Measurements from ENCODE around the gene ZBTB8B. TPM values are rescaled to one million over a fixed set of nuclear protein-coding genes. Genes with fewer than 3 reads are reported as not detected.
A peak's percentile ranks its signal among the peaks of the same experiment; 100 is the strongest.
"Not testable (repeated sequence)": the region's sequence is repeated elsewhere in the genome, so short reads cannot be mapped to it uniquely, and the experiment has no call there.

Gene ZBTB8B
- total and polyA plus RNA-seq, 4 donors: under 0.01 to 0.09 (median 0.03) TPM

GRCh38 chr1:32454726-32455125 lies 10.1 kb upstream of the ZBTB8B start:
- WGBS, 2 donors: 40 to 60% methylated on average over 1 of the region's 1 CpG
- H3K4me3 ChIP-seq: no peak overlapping the region
- DNase-seq: peak in 1 of 3 donors; percentile 14
- H3K27ac ChIP-seq (ENCODE audit: low read depth in 1 of 2, low read length in 1 of 2): no peak overlapping the region
- H3K9me3 ChIP-seq (ENCODE audit: control insufficient read depth in 4 of 4, insufficient read depth in 3 of 4, low read length in 3 of 4): peaks cover 0 to 9% (median 7%) of the 10 kb centered on the region in 4 donors
- no peaks in the 10 kb centered on the region for H3K36me3 ChIP-seq (ENCODE audit: control insufficient read depth in 4 of 4, insufficient read depth in 4 of 4, low read length in 4 of 4)
- no peak for TF ChIP-seq CTCF (IDR thresholded peaks at IDR 0.05; ENCODE audit: control extremely low read depth, extremely low read depth)
- no peaks in the 10 kb centered on the region for H3K27me3 ChIP-seq (ENCODE audit: control insufficient read depth in 3 of 3, insufficient read depth in 3 of 3, low read length in 2 of 3)
- peaks cover 0 to 2% (median 0%) of the 10 kb centered on the region in 5 donors for H3K4me1 ChIP-seq (ENCODE audit: control insufficient read depth in 5 of 5, insufficient read depth in 5 of 5, low read length in 5 of 5)
- H3K9ac ChIP-seq (ENCODE audit: insufficient read depth in 1 of 2, low read length in 2 of 2): no peak overlapping the region
- no peak for ATAC-seq (ENCODE audit: insufficient read depth, low FRiP score)

DNA sequence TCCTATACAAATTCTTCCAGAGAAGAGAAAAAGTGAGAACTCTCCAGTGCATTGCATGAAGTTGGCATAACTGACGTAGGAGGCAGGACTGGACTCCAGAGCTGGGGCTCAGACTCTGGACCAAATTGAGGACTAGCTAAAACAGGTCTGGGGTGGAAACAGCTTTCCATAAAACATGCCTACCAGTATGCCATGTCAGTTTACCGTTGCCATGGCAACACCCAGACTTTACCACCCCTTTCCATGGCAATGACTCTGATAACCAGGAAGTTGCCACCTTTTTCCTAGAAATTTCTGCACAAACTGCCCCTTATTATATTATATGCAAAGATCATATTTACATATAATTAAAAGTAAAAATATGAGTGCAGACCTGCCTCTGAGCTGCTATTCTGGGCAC lies 8.9 kb upstream of the ZBTB8B start:
- no peak for ATAC-seq (ENCODE audit: insufficient read depth, low FRiP score)
- Histone ChIP-seq H3K27ac (ENCODE audit: low read depth in 1 of 2, low read length in 1 of 2) (no peak overlapping the region), H3K4me3 (no peak overlapping the region), H3K27me3 (ENCODE audit: control insufficient read depth in 3 of 3, insufficient read depth in 3 of 3, low read length in 2 of 3) (no peaks in the 10 kb centered on the region), H3K4me1 (ENCODE audit: control insufficient read depth in 5 of 5, insufficient read depth in 5 of 5, low read length in 5 of 5) (peaks cover 0 to 2% (median 0%) of the 10 kb centered on the region in 5 donors), H3K9me3 (ENCODE audit: control insufficient read depth in 4 of 4, insufficient read depth in 3 of 4, low read length in 3 of 4) (peaks cover 0 to 9% (median 7%) of the 10 kb centered on the region in 4 donors), H3K36me3 (ENCODE audit: control insufficient read depth in 4 of 4, insufficient read depth in 4 of 4, low read length in 4 of 4) (no peaks in the 10 kb centered on the region), H3K9ac (ENCODE audit: insufficient read depth in 1 of 2, low read length in 2 of 2) (no peak overlapping the region)
- WGBS, 2 donors: 95 to 96% methylated on average over 2 of the region's 2 CpGs
- DNase-seq: no peak
- TF ChIP-seq CTCF (IDR thresholded peaks at IDR 0.05; ENCODE audit: control extremely low read depth, extremely low read depth): no peak

DNA sequence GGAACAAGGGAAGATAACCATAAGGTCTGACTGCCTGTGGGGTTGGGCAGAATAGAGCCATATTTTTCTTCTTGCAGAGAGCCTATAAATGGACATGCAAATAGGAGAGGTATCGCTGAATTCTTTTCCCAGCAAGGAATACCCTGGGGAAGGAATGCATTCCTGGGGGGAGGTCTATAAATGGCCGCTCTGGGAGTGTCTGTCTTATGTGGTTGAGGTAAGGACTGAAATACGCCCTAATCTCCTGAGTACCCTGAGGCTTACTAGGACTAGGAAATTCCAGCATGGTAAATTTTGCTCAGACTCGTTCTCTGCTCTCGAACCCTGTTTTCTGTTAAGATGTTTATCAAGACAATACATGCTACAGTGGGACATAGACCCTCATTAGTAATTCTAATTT lies 6.1 kb upstream of the ZBTB8B start:
- H3K9ac ChIP-seq (ENCODE audit: insufficient read depth in 1 of 2, low read length in 2 of 2); ATAC-seq (ENCODE audit: insufficient read depth, low FRiP score); H3K4me3 ChIP-seq; H3K27ac ChIP-seq (ENCODE audit: low read depth in 1 of 2, low read length in 1 of 2); DNase-seq; H3K36me3 ChIP-seq (ENCODE audit: control insufficient read depth in 4 of 4, insufficient read depth in 4 of 4, low read length in 4 of 4); H3K4me1 ChIP-seq (ENCODE audit: control insufficient read depth in 5 of 5, insufficient read depth in 5 of 5, low read length in 5 of 5); H3K27me3 ChIP-seq (ENCODE audit: control insufficient read depth in 3 of 3, insufficient read depth in 3 of 3, low read length in 2 of 3); H3K9me3 ChIP-seq (ENCODE audit: control insufficient read depth in 4 of 4, insufficient read depth in 3 of 4, low read length in 3 of 4): not testable (repeated sequence)
- WGBS, 2 donors: 92 to 97% methylated on average over 5 of the region's 5 CpGs

- DNase-seq; ATAC-seq (ENCODE audit: insufficient read depth, low FRiP score): not testable (repeated sequence)
Measured at GRCh38 chr1:32462977-32463376, 1.9 kb upstream of the ZBTB8B start.

More at GRCh38 chr1:32462977-32463376, 1.9 kb upstream of the ZBTB8B start:
- H3K36me3 ChIP-seq (ENCODE audit: control insufficient read depth in 4 of 4, insufficient read depth in 4 of 4, low read length in 4 of 4); H3K27ac ChIP-seq (ENCODE audit: low read depth in 1 of 2, low read length in 1 of 2); H3K4me3 ChIP-seq; H3K27me3 ChIP-seq (ENCODE audit: control insufficient read depth in 3 of 3, insufficient read depth in 3 of 3, low read length in 2 of 3); H3K9ac ChIP-seq (ENCODE audit: insufficient read depth in 1 of 2, low read length in 2 of 2); H3K9me3 ChIP-seq (ENCODE audit: control insufficient read depth in 4 of 4, insufficient read depth in 3 of 4, low read length in 3 of 4): not testable (repeated sequence)
- WGBS, 2 donors: 76 to 86% methylated on average over 2 of the region's 2 CpGs
- peaks cover 0 to 10% (median 5%) of the 10 kb centered on the region in 5 donors for H3K4me1 ChIP-seq (ENCODE audit: control insufficient read depth in 5 of 5, insufficient read depth in 5 of 5, low read length in 5 of 5)

Data from lung (tissue), 12 donors.